Erythroblast (primary cell): ENCODE results near the gene GPR137.

Experiments used
- GATA1 ChIP-seq: IDR thresholded peaks from 2 replicates; pipeline ENCODE4 v1.6.1; 2011; ENCODE audit warnings: low read depth, mild to moderate bottlenecking, control low read depth, low read length, moderate library complexity
- POLR2A ChIP-seq: IDR thresholded peaks from 2 replicates; pipeline ENCODE4 v1.6.1; 2011; ENCODE audit warnings: mild to moderate bottlenecking, low read length

DNA sequence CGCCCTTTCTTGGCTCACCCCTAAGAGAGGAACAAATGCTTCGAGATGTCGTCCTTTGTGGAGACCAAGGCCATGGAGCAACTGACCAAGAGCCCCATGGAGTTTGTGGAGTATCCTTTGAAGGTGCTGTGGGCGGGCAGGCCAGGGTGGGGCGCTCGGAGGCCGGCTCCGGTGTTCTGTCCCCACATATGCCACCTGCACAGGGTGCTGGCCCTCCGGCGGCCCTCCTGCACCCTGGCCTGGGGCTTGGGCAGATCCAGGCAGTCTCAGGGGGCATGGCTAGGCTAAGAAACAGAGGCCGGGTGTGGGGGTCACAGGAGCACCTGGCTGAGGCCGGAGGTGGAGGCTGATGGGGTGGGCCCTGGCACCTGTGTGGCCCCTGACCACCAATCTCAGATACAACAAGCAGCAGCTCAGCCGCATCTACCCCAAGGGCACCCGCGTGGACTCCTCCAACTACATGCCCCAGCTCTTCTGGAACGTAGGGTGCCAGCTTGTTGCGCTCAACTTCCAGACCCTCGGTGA, 24.0 kb upstream of the GPR137 start:
- TF ChIP-seq POLR2A, result no peak
- no peak for TF ChIP-seq GATA1
